HG02610 (cell line): ENCODE data around the gene KIFAP3.

Source experiments
- ATAC-seq: cut with Tn5 transposase; IDR thresholded peaks from one replicate; pipeline ENCODE4 v1.9.1; 2021; ENCODE audit warnings: mild to moderate bottlenecking, moderate library complexity; ENCODE audit not compliant: unreplicated experiment

Gene KIFAP3

DNA sequence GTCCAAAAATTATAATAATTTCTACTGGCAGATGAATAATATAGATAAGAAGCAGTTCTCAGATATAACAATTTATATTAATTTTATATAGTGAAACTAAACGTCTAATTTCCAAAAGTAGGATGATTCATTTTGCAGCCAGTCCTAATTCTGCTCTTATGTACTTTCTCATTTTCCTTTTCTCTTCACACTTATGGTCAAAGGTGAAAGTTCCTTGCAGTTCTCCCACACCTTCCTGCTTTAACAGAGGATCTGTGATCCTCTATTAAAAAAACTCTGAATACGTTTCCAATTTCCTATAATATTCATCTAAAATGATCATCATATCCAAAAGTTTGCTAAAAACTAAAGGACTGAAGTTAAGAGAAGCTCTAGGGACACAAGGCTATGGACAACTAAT lies 78.5 kb downstream of the KIFAP3 start:
- ATAC-seq, result no peak

DNA sequence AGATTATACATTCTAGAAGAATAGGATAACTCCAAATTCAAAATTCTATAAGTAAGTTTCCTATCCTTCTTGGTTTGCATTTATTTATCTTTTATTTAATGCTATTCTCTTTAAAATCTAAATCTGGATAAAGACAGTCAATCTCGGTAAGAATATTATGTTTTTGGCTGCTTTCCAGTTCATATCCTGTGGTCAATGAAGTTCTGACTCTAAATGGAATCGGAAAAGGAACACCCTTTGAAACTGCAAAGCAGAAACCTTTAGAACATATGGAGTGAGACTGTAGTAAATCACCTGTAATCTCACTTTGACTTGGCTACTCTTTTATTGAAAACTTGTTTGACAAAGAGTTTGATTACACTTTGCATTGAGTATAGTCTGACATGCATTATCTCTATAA lies 85.2 kb downstream of the KIFAP3 start:
- ATAC-seq, result no peak

DNA sequence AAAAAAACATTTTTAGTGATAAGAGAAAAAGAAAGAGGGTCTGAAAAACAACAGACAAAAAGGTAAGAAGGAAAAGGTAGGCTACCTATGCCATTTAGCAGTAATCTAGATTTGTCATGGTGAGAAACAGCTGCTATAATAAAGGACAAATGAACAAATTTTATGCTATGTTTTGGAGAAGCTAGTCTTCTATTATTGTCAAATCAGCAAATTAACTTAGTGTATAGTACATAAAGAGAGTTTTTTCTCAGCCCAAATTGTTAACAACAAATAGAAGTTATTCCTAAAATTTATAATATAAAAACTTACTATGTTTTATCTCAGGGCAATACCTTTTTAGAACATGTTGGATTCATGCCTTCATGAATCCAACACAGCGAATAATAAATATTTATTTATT lies 88.7 kb downstream of the KIFAP3 start:
- ATAC-seq, result no peak

DNA sequence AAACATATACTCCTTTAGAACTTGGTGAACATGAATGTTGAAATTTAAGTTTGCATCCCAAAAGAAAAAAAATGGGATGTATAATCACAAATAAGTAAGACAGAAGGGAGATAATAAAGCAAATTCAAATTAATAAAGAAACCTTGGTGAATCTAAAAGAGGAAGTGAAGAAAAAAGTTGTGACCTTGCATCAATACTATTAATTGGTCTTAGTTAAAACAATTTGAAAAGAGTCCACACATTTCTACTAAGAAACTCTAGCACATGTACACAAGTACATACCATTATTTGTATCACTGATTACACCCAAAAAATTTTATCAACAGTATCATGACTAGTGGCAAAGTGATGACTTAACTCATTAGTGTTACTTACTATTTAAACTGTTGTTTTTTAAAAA lies 100.4 kb downstream of the KIFAP3 start:
- no peak for ATAC-seq

DNA sequence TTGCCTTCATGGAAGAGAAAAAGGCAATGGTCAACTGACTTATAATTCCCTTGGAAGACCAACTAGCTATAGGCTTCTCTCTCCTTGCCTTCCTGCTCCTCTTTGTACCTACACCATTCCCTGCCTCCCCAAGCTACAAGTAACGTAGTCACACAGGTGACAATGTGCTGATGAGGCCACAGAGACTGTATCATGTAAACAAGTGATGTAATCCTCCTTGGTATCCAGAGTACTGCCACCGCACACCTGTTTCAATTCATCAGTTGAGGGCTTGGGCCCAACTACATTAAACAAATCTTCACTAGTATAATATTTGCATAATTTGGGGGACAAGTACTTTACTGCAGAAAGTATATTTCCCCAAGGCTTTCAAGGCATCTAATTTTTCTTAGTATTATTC lies 104.4 kb downstream of the KIFAP3 start:
- no peak for ATAC-seq

DNA sequence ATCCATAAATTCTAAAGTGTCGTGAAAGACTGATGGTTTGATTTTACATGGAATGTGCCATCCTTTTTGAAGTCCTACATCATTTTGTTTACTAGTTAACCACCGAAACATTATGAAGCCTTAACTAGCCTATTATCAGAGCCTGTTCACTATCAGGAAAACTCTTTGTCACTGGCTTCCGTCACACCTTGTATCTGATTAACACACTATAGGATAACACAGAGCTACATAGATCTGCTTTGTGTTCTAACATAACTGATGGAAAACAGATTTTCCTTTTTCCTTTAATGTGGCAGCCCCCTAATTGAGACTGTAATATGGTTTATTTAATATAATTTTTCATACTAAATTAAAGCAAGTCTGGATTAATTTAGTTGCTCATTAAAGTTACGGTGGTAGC lies 106.3 kb downstream of the KIFAP3 start:
- no peak for ATAC-seq

- ATAC-seq, result no peak
These were observed 110.3 kb downstream of the KIFAP3 start for GRCh38 chr1:169964206-169964605.

- no peak for ATAC-seq
These were observed 114.8 kb downstream of the KIFAP3 start for GRCh38 chr1:169959686-169960085.

- ATAC-seq, result no peak
These were observed 115.5 kb downstream of the KIFAP3 start for GRCh38 chr1:169958987-169959386.

DNA sequence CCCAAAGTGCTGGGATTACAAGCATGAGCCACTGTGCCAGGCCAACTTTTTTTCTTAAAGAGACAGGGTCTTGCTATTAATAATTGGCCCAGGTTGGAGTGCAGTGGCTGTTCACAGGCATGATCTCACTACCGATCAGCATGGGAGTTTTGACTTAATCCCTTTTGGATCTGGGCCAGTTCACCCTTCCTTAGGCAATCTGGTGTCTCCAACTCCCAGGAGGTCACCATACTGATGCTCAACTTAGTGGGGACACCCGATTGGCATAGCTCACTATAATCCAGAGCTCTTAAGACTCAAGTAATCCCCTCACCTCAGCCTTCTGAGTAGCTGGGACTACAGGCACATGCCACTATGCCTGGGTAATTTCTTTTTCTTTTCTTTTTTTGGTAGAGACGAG lies 116.6 kb downstream of the KIFAP3 start:
- no peak for ATAC-seq

- ATAC-seq, result no peak
These were observed 123.4 kb downstream of the KIFAP3 start for GRCh38 chr1:169951108-169951507.

DNA sequence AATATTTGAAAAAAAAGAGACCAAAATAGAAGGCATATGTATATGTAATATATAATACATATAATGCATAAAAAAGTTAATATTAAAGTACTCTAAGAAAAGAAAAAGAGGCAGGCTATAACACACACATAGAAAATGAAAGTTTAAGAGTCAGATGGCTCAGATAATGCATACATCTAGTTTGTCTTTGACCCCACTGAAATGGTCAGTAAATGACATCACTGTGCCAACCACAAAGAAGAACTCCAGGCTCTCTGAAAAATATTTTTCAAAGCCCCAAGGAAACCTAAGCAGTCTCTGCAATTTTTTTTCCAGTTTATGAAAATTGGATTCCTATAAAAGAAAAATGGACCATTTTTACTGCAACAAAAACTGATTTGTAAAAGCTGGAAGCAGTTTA lies 125.4 kb downstream of the KIFAP3 start:
- peak; percentile 41 for ATAC-seq

DNA sequence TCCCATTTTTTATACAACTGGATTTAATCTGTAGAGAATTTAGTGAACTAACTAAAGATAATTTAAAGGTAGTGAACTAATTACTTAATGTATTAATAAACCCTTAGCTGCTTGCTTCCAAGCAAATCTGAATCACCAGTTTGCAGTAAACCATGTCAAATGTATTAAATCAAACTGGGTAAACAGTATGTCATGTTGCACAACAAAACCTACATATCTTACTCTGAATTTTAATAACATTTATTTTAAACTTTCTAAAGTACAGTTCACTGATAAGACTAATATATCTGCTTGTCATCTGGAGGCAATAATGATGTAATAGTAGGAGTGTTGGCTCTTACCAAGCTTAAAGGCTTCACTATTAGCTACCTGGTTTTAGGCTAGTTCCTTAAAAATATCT lies 128.3 kb downstream of the KIFAP3 start:
- ATAC-seq, result no peak

GRCh38 chr1:169945181-169945580 lies 129.3 kb downstream of the KIFAP3 start:
- ATAC-seq, result no peak

- no peak for ATAC-seq
These were observed 129.9 kb downstream of the KIFAP3 start for GRCh38 chr1:169944621-169945020.

DNA sequence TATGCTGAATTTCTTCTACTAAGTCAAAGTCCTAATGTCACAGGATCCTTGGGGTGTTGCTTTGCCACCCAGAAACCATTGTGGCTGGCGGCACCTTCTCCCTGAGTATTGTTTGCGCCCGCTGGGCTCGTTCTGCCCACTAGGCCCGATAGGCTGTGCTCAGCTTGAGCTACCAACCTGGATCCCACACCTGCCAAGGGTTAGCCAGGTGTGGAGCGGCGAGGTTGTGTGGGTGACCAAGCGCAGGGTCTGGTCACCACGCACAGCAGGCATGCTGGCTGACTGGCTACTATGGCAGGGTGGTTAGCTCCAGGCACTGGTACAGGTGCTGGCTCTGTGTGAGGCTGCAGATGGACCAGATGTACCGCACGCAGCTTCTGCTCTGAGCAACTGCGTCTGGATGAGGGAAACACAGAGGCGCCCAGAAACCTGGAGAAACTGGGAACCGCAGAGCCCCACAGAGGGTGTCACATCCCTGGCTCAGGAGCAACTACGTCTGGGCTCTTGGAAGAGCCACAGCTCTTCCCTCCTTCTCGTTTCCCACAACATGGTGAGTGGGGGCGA lies 130.4 kb downstream of the KIFAP3 start:
- ATAC-seq, result no peak

DNA sequence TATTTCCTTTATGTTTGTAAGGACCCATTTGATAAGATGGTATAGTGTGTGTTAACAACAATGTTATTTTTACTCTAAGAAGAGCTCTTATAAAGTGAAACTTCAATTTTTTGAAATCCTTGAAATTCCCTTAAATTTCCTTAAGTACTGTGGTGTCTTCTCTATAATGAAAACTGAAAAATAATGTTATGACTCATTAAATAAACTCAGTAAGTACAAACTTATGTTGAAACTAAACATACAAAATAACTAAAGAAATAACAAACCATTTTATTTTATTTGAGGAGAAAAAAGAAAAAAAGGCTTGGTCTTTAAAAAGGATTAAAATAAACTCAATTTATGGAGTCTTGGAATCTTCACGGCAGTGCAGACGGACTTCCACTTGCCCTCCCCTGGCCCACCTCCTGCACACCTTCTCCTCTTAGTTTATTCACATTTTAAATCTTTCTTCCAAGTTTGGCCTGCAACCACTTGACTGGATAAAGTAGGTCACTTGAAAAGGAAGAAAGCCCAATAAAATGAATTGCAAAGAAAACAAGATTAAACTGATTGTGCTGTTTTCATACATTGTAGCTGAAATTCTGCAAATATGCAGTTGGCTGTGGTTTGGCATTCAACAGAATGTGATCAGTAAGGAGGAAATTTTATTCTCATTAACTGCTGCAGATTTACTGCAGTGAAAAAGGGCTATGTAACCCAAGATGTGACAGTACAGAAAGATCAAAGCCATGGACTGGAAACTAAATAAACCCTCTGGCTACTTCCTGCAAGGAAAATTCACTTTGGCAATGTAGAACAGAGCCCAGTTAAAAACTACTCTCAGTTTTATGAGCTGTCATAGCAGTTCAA lies 132.3 kb downstream of the KIFAP3 start:
- no peak for ATAC-seq

- no peak for ATAC-seq
These were observed 140.3 kb downstream of the KIFAP3 start for GRCh38 chr1:169933984-169934725.

- ATAC-seq, result no peak
These were observed 142.7 kb downstream of the KIFAP3 start for GRCh38 chr1:169931795-169932231.

DNA sequence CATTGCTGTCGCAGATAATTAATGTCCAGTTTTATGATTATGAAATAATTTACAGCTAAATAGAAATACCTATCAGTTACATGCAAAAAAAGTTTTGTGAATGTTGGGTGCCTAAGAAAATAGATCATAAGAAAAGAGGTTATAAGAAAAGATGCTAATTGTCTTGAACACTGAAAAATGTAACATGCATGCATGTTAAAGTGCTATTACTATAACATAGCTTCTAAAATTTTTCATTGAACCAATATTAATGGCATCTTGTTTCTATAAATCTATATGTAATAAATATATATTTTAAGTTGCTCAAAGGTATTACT lies 145.3 kb downstream of the KIFAP3 start:
- no peak for ATAC-seq

DNA sequence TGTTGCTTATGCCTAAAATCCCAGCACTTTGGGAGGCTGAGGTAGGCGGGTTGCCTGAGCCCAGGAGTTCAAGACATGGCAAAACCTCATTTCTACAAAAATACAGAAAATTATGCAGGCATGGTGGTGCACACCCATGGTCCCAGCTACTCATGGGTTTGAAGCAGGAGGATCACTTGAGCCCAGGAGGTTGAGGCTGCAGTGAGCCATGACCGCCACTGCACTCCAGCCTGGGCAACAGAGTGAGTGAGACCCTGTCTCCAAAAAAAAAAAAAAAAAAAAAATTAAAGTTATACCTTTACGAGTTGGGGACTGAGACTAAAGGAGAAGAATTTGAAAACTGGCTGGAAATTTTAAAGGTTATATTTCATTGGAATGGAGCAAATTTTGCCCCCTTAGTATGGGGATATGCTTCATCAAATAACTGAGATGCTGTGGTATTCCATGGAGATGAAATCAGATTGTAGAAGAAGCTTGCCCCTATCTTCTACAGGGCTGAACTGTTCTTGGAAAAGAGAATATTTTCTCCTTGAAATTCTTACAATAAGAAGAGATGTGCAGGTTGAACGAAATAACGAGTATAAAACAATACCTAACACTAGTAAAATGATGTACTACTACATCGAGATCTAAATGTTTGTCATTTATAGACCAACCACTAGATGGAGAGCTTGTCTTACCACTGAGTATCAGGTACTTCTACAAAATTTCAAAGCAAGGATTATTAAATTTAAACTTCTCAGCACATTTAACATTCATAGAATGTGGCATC lies 145.9 kb downstream of the KIFAP3 start:
- peak; percentile 49 for ATAC-seq
